Panc1 (cell line): Measurements from ENCODE around the gene PRICKLE3.

Experiments used
- CTCF ChIP-seq: fragments of 450-650 bp; IDR thresholded peaks from 2 replicates; pipeline ENCODE4 v1.5.1; 2017; ENCODE audit warnings: mild to moderate bottlenecking
- SIN3A ChIP-seq: IDR thresholded peaks from 2 replicates; pipeline ENCODE4 v1.6.1; 2012; ENCODE audit warnings: low read depth, mild to moderate bottlenecking, low read length, moderate library complexity, borderline replicate concordance; ENCODE audit not compliant: insufficient read depth

DNA sequence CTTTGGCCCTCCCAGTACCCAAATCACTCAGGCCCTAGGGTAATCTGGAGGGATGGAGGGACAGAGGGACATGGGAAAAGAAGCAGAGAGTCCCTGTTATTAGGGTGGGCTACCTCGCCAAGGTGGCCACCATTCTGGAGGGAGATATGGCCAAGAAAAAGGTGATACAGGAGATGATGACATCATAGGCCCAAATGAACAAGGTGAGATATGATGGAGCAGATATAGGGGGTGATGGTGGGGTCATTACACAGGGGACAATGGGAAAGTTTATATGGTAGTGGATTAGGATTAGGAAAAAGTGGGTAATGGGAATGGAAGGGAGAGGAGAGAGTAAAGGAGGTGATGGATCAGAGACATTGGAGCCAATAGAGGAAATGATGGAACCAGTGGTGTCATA lies 26.7 kb upstream of the PRICKLE3 start:
- TF ChIP-seq CTCF (no peak), SIN3A (no peak)
